ENCODE measurements around the gene SMPD4. TPM values are rescaled to one million over a fixed set of nuclear protein-coding genes. Genes with fewer than 3 reads are reported as not detected.
"Not testable (repeated sequence)": the region's sequence is repeated elsewhere in the genome, so short reads cannot be mapped to it uniquely, and the experiment has no call there.

Gene SMPD4
- total RNA-seq, 2 experiments from 2014 or later: 105 to 107 TPM

DNA sequence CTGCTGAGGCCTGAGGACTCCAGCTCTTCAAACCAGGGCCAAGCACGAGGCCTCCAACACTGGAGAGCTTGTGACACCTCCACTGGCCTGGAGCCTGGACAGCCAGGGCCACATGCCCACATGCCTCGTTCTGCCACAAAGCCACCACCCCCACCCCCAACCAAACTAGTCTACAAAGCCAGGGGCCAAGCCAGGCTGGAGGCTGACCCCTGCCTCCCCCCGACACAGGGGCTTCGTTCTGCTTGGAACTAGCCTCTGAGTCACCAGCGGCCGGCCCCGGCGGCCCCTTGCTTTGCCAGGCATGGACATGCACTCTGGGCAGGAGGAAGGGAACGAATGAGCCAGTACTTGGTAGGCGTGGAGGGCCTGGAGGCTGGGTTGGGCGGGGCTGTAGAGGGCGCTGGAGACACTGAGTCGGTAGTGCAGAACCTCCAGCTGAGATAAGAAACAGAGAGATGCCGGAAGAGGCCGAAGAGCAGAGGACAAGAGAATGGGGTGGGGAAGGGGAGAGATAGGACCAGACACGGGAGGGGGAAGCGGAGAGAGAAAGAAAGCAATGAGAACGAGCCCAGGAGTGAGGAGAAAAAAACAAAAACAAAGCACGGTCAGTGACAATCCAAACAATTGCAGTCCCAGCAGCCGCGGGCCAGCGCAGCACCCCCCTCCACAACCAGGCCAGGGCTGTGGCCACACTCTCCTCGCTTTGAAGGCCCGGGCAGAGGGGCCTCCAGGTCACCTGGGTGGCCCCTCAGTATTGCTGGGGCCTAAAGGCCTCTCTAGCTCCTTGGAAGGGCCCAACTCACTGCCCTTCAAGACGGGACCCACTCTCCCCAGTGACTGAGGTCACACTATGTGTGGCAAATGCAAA is 20.3 kb downstream of the SMPD4 start:
- POLR2A ChIA-PET, CTCF ChIA-PET: not testable (repeated sequence)

GRCh38 chr2:130160131-130160530 is 21.3 kb downstream of the SMPD4 start:
- CTCF ChIA-PET: no interaction called here

GRCh38 chr2:130159376-130159775 is 22.0 kb downstream of the SMPD4 start:
- CTCF ChIA-PET, POLR2A ChIA-PET: not testable (repeated sequence)

More at GRCh38 chr2:130160131-130160530, 21.3 kb downstream of the SMPD4 start:
- POLR2A ChIA-PET: no interaction called here

DNA sequence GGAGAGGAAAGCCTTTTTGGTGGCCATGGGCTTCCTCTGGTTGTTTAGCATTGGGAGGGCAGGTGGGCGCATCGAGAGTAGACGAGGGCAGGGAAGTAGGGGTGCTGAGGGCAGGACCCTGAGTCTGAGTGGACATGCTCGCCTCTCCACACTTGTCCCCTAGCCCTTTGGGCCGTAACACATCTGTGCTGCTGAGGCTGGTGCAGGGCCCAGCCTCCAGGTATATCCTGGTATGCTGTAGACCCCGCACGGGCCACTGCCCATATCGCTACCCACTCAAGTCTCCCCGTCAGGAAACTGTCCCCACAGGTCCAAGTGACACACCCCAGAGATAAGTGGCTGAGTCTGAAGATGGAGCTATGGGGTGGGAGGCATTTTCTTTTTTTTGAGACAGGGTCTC is 22.8 kb downstream of the SMPD4 start:
- CTCF ChIA-PET: no interaction called here
- POLR2A ChIA-PET: interaction anchor here (0.7 kb wide), 1 partner anchor 15 kb away, joined by 4 read pairs; no protein-coding TSS in a partner anchor

DNA sequence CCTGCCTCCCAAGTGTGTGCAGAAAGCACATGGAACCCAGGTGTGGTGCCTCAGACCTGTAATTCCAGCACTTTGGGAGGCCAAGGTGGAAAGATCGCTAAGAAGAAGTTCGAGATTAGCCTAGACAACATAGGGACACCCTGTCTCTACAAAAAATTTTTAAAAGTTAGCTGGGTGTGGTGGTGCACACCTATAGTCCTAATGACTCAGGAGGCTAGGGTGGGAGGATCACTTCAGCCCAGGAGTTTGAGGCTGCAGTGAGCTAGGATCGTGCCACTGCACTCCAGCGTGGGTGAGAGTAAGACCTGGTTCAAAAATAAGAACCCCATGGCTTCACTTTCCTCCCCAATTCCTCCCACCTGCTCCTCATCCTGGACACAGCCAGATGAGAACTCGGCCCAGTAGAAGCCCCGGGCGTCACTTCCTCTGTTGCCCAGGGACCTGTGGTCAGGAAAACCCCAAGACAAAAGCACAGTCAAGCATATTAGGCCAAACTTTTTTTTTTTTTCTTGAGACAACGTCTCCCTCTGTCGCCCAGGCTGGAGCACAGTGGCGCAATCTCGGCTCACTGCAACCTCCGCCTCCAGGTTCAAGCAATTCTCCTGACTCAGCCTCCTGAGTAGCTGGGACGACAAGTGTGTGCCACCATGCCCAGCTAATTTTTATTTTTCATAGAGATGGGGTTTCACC is 23.4 kb downstream of the SMPD4 start:
- CTCF ChIA-PET: not testable (repeated sequence)
- POLR2A ChIA-PET: interaction anchor here (0.6 to 0.7 kb wide), 2 partner anchors 15 to 179 kb away, joined by 4 to 11 read pairs; no protein-coding TSS in a partner anchor

DNA sequence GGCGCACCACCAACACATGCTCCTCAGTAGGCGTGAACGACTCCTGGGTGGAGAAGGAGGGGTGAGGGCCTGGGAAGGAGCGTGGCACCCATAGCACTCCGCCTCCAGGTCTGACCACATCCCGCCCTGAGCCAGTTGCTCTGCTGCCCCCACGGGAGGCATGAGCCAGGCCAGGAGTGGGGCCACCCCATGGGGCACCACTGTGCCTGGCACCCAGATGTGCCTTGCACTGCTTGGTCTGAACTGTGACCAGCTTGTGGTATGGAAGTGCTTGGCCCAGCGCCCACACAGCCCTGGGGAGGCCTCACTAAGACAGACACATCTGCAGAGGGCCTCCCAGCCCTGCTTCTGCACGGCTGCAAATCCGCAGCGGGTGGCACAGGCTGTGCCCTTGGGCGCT is 24.0 kb downstream of the SMPD4 start:
- CTCF ChIA-PET: not testable (repeated sequence)

GRCh38 chr2:130156624-130157004 is 24.8 kb downstream of the SMPD4 start:
- ChIA-PET CTCF (no interaction called here), POLR2A (no interaction called here)

More for the DNA sequence above, 24.0 kb downstream of the SMPD4 start:
- POLR2A ChIA-PET: interaction anchor here (0.6 kb wide), 1 partner anchor 180 kb away, joined by 11 read pairs; no protein-coding TSS in a partner anchor

DNA sequence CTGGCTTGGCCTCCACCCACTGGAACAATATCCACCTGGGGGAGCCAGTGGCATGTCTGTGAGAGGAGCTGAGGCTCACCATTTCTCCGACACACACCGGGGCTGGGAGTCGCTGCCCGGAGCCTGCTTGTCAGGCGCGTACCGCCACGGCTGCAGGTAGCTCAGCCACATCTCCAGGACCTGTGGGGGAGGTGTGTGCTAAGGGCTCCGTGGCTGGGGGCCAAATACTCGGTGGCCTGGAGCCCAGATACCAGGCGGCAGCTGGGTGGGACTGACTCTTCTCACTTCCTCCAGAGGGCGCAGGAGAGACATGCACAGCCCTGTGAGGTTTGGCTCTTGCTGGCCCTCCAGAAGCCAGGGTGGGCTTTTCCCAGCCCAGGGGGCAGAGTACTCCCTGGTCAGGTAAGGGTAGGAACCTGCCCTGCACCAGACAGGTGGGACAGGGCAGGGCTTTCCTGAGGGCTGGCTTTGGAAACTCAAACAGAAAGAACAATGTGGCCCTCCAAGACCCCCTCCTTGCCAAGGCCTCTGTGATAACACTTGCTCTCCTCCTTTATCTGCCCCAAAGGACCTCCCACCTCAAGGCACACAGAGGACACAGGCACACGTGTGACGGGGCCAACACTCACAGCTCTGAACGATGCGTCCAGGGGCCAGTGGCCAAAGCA is 25.3 kb downstream of the SMPD4 start:
- POLR2A ChIA-PET: not testable (repeated sequence)
- CTCF ChIA-PET: interaction anchor here (0.7 kb wide), 1 partner anchor 176 kb away, joined by 3 read pairs; no protein-coding TSS in a partner anchor

- POLR2A ChIA-PET: no interaction called here
- CTCF ChIA-PET: interaction anchor here (0.7 kb wide), 1 partner anchor 177 kb away, joined by 3 read pairs; no protein-coding TSS in a partner anchor
These were observed 26.3 kb downstream of the SMPD4 start for GRCh38 chr2:130154773-130155765.

DNA sequence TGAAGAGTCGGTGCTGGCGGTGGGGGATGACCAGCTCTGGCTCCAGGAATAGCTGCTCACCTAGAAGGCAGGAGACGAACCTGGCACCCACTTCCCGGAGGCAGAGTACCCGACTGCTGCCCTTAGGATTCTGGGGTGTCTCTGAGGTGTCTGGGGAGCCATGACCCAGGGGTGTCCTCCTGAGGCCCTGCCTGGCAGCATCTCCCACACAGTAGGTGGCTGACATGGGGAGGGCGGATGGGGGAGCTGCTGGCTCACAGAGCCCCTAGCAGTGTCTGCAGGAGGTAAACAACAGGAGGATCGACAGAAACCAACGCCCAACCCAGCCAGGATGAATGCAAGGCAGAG is 27.0 kb downstream of the SMPD4 start:
- CTCF ChIA-PET, POLR2A ChIA-PET: not testable (repeated sequence)

DNA sequence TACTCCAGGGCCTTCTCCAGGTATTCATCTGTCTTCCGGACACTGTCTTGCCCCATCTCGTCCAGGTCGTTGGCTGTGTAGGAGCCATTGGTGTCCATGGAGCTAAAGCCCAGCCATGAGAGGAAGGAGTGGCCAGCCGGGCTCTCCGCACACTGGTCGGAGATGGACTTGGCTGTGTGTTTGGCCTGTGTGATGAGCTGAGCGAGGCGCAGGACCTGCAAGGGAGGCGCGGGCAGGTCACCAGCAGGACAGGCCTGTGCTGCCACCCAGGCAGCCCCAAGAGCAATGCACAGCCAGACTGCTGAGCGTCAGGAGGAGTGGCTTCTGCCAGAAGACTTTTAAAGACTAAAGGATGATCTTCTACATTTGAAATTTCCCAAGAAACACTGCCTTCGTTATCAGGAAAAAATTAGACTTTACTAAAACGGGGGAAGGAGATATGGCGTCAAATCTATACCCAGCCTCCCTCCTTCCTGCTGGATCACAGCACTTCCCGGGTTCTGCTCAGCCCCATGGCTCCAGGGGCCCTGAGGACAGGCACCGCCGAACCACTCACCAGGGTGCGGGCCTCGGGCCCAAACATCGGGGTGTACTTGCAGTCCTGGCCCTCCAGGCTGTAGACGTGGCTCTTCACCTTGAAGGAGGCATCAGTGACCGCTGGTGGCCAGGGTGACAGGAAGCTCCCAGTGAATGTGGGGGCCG is 27.5 kb downstream of the SMPD4 start:
- CTCF ChIA-PET, POLR2A ChIA-PET: not testable (repeated sequence)

DNA sequence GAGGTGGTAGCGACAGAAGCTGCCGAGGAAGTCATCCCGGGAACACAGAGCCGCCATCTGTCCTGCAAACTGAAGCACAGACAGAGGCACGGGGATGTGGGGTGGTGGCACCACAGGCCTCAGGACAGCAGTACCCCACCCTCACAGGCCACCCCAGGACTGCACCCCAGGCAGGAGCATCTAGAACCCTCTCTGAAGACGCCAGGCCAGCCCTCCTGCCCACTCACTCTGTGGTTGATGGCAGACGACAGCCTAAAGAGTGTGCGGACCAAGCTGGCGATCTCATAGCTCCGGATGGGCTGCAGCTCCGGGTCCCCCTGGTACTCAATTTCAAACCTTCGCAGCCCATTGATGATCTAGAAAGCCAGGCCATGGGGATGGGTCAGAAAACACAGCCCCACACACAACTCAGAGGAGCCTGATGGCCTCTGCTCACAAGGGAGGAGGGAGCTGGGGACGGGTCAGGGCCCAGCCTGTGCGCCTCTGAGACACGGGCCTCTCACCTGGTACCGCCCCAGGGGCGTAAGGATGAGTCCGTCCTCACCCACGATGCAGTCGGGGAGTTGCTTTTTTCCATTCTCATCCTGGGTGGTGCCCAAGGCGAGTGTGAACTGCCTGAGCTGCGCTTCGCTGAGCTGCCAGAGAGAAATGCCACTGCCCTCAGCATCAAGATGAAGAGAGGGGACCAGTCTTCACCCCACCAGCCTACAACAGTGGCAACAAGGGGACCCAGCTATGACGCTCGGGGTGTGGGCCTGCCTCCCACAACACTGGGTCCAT is 28.4 kb downstream of the SMPD4 start:
- ChIA-PET POLR2A (no interaction called here), CTCF (no interaction called here)

GRCh38 chr2:130152136-130152815 is 29.1 kb downstream of the SMPD4 start:
- POLR2A ChIA-PET, CTCF ChIA-PET: not testable (repeated sequence)

DNA sequence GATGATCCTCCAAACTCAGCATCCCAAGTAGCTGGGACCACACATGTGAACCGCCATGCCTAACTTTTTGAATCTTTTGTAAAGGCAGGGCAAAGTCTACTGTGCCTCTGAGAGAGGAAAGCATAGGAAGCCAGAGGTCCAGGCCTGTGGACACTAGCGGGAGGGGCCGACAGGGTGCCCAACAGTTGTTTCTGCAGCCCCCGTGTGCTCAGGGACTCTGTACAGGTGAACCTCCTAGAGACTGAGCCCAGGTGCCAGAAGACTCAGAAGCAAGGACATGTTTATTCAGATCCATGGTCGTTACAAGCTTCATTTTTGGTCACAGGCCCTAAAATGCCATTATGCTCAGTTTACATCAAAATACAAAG is 30.3 kb downstream of the SMPD4 start:
- CTCF ChIA-PET, POLR2A ChIA-PET: not testable (repeated sequence)

GRCh38 chr2:130150181-130151144 is 30.9 kb downstream of the SMPD4 start:
- POLR2A ChIA-PET: no interaction called here

GRCh38 chr2:130148515-130148914 is 32.9 kb downstream of the SMPD4 start:
- CTCF ChIA-PET, POLR2A ChIA-PET: not testable (repeated sequence)

More at GRCh38 chr2:130150181-130151144, 30.9 kb downstream of the SMPD4 start:
- CTCF ChIA-PET: no interaction called here

Measured in activated CD8-positive, alpha-beta memory T cell treated with anti-CD3 and anti-CD28 coated beads for 36 hours (primary cell).